GM21423 (cell line): Measurements from ENCODE around the gene MGAT3.
A peak's percentile ranks its signal among the peaks of the same experiment; 100 is the strongest.

Source experiments
- ATAC-seq: cut with Tn5 transposase; IDR thresholded peaks from one replicate; pipeline ENCODE4 v1.9.1; 2021; ENCODE audit warnings: mild to moderate bottlenecking, moderate library complexity; ENCODE audit not compliant: unreplicated experiment

Gene MGAT3

DNA sequence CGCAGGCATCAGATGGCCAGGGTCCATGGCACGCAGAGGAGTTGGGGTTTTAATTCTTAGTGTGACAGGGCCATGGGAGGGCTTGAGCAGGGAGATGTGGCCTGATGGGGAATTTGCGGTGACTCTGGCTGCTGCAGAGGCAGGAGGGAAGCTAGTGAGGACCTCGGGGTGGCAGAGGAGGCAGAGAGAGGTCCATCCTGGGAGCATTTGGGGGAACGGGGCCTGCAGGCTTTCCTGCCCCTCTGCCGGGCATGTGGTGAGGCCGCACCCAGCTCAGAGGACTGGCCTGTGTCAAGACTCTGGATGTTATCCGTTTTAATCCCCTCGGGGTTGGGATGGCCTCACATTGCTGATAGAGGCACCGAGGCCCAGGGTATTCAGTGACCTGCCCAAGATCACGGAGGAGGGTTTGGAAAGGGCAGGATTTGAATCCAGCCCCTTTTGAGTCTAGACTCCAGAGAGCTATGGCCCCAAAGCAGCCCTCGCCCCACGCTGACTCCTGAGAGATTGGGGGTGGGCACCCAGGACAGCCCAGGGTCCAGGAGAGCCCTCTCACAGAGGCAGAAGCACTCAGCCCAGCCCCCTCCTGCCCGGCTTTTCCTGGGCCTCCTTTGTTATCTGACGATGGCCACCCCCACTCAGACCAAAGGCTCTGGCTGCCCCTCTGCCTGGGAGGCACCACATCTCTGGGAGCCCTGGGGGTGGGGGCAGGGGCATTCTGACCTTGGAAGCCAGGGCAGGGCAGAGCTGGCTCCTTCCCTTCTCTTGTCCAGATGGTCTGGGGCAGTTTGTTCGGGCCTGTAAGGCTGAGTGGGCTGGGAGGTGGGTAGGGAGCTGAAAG lies 13.9 kb downstream of the MGAT3 start:
- no peak for ATAC-seq

DNA sequence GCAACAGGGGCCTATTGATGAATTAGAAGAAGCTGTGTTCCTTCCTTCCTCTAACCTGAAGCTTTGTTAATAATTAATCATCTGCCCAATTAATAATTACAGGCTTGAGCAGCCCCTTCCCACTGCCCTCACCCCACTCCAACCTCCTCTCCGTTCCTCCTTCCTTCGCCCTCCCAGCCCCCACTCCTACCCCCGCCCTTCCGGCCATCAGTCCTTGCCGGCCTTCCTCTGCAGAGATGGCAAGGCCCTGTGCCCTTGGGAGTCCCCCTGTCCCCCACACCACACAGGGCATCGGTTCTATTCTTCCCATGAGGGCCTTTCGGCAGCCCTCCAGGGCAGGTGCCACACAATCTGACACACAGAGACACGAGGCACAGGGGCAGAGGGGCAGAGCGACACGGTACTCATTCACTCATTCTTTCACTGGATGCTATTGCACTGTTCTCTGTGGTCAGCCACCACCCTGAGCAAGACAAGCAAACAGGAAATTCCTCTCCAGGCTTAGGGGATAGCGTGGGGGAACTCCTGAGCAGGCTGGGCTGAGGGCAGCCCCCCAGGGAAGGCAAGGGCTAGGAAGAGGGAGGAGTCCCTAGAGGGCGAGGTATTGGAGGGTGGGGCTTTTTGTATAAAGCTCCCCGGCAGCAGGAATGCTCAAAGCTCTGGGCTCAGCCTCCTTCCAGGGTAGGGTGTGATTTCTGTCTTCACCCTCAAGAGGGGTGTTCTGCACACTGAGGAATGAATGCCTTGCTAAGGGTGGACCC lies 14.7 kb downstream of the MGAT3 start:
- ATAC-seq, result peak; percentile 61

DNA sequence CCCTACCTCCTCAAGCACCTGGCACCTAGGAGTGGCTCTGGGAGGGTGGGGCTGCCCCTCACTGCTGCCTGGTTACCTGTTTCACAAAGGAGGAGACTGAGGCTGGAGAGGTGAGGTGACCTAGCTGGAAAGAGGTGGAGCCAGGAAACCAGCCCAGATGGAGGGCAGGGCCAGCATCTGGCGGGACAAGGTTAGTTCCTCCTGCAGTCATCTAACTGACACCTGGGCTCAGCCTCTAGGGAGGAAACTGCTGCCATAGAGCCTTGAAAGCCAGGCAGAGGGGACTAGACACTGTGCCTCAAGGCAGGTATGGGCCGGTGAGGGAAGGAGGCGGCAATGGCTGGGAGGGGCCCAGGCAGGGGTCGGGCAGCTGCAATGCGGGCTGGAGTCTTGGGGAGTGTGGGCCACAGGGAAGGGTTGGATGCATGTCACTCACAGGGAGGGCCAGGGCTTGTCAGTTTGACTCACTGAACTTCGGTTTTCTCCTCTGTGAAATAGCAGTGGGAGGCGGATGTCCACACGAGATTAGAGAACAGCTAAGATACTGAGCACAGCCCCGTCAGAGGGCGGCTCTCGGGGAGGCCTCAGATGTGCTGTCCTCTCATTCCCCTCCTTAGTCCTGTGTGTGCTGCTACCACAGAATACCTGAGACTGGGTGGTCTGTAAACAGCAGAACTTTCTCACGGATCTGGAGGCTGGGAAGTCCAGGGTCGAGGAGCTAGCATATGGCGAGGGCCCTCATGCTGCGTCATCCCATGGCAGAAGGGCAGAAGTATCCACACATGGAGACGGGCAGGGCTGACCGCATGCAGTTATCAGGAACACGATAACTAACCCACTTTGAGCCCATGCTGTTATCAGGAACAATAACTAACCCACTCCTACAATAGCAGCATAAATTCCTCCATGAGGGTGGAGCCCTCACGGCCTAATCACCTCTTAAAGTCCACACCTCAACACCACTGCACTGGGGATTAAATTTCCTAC lies 16.1 kb downstream of the MGAT3 start:
- no peak for ATAC-seq

DNA sequence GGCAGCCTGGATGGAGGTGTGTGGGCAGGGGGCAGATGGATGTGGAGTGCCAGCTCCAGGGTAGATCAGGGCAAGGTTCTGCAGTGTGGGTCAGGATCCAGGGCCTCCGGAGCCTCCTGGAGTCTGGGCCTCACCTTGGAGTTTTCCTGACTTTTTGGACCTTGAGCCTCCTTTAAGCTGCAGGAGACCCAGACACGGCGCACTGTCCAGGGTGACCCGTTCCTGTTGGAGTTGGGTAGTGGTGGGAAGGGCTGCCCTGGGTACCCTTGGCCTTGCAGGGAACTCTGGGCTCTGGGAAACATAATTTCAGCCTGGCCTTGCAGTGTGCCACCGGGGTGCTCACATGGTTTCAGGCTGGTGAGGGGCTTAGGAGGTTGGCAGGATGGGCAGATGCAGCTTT lies 17.0 kb downstream of the MGAT3 start:
- no peak for ATAC-seq

DNA sequence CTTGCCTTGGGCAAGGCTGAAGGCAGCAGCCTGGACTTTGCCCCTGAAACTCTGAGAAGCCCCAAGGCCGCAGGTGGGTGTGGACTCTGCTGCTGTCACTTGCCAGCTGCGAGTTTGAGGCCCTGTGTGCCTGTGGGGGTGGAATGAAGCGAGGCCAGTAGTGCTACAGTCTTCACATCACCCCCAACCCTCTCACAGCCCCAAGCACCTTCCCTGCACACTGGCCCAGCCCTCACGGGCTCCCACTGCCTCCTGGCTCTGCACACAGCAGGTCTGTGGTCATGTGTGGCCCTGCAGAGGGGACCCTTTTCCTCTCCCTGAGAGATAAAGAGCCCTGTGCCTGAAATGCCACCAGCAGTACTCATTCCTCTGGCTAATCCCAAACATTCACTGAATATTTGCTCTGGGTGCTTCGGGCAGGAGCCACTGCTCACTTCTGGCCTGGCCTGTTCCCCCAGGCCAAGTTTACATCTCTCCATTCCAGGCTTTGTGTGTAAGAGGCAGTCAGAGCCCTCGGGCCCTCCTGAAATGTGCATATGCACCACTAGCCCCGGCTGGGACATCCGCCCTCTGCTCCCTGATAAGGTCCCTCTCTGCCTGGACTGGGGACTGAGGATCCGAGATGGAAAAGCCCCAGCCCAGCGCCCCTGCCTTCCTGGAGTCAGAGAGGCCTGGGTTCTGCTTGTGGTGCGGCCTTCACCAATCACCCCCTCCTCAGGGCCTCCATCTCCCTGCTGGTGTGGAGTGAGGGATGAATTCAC lies 17.7 kb downstream of the MGAT3 start:
- no peak for ATAC-seq

DNA sequence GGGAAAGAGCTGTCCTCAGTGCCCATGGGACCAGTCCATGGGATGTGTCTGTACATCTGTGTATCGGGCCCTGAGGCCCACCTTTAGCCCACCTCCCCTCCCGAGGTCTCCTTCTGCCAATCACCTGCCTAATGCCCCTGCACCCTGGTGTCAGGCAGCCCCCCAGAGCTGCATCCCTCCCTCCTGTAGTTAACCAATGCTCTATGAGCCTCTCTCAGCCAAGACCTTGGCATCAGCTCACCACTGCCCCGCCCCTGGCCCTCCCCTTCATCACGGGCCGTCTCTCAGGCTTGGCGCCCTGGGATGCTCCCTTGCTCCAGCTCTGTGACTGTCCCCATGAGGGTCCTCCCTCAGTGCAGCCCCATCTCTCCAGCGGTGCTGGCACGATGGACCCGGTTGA lies 18.5 kb downstream of the MGAT3 start:
- ATAC-seq, result no peak

DNA sequence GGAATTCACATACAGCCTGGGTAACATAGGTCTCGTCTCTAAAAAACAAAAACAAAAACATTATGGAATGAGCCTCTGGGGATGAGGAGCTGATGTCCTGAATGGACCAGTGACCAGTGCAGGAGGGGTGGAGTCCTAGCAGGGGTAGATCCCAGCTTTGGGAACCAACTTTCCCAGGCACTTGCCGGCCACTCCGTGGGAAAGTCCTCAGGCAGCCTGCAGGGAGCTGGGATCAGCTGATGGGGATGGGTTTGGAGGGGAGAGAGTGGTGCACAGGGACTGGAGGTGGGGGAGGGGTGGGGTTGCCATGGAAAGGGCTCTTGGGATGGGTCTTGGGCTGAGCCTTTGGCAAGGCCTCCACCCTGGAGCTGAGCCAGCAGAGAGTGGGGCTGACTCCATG lies 19.1 kb downstream of the MGAT3 start:
- ATAC-seq, result no peak

DNA sequence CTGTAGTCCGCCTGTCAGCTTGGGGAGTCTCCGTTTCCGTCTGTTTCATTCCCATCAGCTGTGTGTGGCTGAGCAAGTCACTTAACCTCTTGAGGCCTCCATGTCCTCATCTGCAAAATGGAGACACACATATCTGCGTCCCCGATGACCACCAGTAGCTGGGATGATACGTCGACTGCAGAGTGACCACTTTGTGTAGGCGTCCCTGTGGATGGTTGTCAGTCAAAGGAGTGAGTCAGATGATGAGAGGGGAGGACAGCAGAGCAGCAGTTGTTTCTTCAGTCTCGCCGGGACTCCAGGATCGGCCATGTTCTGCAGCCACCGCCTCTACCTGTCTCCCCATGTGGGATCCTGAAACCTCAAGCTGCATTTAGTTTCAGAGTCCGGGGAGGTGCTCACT lies 19.9 kb downstream of the MGAT3 start:
- ATAC-seq, result no peak

DNA sequence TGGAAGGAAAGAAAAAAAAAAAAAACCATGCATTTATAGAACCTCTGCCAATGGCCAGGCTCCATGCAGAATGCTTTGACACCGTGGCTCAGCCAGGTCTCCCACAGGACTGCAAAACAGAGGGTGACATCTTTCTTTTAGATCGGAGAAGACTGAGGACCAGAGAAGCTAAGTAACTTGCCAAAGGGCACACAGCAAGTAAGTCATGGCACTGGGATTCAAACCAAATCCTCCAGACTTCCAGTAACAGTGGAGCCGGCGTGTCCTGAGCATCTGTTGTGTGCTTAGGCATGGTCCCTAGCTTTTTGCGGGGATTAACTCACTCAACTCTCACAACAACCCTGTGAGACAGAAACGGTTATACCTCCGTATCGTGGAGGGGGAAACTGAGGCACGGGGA lies 20.7 kb downstream of the MGAT3 start:
- no peak for ATAC-seq

DNA sequence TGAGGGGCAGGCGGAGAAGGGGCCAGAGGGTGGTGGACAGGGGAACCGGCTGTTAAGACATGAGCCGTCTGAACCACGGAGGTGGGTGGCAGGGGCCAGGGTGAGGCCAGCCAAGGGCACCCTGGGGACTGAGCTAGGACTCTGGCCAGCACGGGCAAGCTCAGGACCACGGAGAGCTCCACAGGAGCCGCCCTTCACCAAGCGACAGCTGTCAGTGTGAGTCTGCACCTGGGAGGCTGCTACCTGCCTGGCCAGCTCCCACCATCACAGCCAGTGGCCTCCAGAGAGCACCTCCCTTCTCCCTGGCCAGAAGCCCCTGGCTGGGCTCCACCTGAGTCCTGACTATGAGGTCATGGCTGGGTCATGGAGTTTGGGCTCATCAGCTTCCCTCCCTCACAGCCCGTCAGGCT lies 21.6 kb downstream of the MGAT3 start:
- ATAC-seq, result no peak

DNA sequence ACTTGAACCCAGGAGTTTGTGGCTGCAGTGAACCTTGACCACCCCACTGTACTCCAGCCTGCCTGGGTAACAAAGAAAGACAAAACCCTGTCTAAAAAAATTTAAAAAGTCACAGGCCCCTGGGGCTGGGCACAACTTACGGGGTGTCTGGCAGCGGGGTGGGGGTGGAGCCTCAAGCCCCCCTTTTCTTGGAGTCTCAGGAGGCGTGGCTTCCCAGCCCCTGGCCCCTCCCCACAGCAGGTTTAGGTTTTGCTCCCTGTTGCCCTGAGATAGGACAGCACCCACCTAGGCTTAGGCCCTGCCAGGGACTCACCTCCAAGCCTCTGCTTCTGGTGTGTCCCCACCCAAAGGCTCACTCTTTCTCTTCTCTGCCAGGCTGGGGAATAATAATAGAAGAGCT lies 22.4 kb downstream of the MGAT3 start:
- no peak for ATAC-seq

DNA sequence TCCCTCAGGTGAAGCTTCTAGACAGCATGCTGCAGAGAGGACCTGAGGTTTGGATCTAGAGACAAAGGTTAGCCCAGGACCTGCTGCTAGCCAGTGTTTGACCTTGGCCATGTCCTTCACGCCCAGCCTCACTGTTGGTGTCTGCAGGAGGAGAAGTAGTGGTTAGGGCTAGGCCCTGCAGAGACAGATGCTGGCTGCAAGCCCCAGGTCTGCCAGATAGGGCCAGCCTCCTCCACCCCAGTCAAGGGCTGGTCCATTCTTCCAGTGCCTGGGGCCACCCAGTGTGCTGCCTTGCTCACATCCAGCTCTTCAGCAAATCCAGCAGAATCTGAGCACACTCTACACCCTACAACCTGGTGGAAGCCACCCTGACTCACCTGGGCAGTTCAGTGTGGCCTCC lies 23.7 kb downstream of the MGAT3 start:
- ATAC-seq, result no peak

DNA sequence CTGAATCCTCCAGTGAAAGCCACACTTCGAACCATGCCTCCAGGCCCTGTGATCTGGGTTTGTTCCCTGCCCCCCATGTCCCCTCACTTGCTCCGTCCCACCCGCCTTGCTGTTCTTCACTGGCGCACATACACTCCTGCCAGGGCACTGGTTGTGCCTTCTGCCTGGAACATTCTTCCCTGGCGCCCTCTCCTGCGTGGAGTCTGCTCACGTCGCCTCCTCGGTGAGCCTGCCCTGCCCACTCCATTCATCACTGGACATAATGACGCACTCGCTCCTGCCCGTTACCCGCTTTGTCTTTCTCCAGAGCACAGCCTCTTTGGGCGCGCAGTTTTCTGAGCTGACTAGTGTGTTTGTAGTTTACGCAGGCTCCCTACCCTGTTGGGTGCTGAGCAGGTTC lies 24.2 kb downstream of the MGAT3 start:
- ATAC-seq, result no peak

DNA sequence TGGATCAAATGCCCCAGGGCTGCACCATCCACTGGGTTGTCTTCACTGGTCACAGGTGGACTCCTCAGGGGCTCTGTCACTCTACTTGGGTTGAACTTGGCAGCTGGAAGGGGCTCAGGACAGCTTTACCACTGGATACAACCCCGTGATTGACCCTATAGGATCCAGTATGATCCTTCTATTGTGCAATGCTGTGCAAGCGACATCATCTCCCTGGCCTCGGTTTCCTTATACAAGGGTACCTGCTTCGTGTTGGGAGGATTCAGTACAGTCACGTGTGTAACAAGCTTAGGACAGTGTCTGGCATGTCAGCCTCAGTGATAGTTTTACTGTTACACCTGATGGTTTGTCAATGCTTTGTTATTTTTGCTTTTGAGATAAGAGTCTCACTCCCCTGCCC lies 24.8 kb downstream of the MGAT3 start:
- ATAC-seq, result no peak

DNA sequence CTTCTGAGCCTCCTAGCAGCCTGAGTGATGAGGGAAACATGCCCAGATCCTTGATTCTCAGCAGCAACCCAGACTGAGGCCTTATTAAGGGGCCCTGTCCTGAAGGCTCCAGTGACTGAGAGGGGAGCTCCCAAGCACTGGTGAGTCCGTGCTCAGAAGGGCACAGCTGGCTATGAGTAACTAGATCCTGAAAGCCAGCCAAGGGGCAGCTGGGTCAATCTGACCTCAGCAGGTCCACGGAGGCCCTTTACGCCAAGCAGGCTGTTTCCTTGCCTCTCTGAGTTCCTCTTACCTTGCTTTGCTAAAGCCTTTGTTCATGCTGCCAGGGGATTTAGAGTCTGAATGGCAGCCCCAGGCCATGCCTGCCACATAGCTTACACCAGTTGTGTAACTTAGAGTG lies 26.0 kb downstream of the MGAT3 start:
- no peak for ATAC-seq

DNA sequence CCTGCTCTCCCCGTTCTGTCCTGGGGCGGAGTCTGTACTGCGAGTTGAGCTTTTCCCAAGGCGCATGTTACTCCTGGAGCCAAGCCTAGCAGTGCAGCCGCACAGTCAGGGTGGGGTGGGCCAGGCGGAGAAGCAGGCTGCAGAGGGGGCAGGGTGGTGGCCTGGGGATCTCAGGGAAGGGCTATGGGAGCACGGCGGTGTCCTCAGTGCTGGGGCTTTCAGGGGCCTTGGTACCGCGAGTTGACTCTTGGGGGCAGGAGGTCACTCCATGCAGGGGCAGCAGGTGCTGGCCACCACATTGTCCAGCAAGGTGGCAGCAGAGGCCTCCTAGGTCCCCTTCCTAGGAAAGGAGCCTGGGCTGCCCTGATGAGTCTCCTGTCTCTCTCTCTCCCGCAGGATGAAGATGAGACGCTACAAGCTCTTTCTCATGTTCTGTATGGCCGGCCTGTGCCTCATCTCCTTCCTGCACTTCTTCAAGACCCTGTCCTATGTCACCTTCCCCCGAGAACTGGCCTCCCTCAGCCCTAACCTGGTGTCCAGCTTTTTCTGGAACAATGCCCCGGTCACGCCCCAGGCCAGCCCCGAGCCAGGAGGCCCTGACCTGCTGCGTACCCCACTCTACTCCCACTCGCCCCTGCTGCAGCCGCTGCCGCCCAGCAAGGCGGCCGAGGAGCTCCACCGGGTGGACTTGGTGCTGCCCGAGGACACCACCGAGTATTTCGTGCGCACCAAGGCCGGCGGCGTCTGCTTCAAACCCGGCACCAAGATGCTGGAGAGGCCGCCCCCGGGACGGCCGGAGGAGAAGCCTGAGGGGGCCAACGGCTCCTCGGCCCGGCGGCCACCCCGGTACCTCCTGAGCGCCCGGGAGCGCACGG lies 30.4 kb downstream of the MGAT3 start:
- ATAC-seq, result no peak

DNA sequence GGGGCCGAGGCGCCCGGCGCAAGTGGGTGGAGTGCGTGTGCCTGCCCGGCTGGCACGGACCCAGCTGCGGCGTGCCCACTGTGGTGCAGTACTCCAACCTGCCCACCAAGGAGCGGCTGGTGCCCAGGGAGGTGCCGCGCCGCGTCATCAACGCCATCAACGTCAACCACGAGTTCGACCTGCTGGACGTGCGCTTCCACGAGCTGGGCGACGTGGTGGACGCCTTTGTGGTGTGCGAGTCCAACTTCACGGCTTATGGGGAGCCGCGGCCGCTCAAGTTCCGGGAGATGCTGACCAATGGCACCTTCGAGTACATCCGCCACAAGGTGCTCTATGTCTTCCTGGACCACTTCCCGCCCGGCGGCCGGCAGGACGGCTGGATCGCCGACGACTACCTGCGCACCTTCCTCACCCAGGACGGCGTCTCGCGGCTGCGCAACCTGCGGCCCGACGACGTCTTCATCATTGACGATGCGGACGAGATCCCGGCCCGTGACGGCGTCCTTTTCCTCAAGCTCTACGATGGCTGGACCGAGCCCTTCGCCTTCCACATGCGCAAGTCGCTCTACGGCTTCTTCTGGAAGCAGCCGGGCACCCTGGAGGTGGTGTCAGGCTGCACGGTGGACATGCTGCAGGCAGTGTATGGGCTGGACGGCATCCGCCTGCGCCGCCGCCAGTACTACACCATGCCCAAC lies 31.2 kb downstream of the MGAT3 start:
- no peak for ATAC-seq

DNA sequence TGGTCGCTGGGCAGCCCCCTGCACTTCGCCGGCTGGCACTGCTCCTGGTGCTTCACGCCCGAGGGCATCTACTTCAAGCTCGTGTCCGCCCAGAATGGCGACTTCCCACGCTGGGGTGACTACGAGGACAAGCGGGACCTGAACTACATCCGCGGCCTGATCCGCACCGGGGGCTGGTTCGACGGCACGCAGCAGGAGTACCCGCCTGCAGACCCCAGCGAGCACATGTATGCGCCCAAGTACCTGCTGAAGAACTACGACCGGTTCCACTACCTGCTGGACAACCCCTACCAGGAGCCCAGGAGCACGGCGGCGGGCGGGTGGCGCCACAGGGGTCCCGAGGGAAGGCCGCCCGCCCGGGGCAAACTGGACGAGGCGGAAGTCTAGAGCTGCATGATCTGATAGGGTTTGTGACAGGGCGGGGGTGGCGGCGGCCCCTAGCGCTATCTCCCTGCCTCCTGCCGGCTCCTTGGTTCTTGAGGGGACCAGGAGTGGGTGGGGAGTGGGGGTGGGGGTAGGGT lies 31.8 kb downstream of the MGAT3 start:
- no peak for ATAC-seq
